ENCODE measurements around the gene TIGD3.

GRCh38 chr11:65377777-65378176 lies 23.2 kb downstream of the TIGD3 start:
- no peak for TF ChIP-seq CTCF (conservative IDR thresholded peaks at IDR 0.05; ENCODE audit: low read depth, low read length)
- TF ChIP-seq EZH2 (IDR thresholded peaks at IDR 0.05; ENCODE audit: low read length, unreplicated experiment) = no peak
